HG02852 (cell line): Measurements from ENCODE around the gene NPFFR2.
A peak's percentile ranks its signal among the peaks of the same experiment; 100 is the strongest.
"Not testable (repeated sequence)": the region's sequence is repeated elsewhere in the genome, so short reads cannot be mapped to it uniquely, and the experiment has no call there.

Experiments
- ATAC-seq: cut with Tn5 transposase; IDR thresholded peaks from one replicate; pipeline ENCODE4 v1.9.1; 2021; ENCODE audit warnings: mild to moderate bottlenecking, moderate library complexity; ENCODE audit not compliant: unreplicated experiment

Gene NPFFR2

DNA sequence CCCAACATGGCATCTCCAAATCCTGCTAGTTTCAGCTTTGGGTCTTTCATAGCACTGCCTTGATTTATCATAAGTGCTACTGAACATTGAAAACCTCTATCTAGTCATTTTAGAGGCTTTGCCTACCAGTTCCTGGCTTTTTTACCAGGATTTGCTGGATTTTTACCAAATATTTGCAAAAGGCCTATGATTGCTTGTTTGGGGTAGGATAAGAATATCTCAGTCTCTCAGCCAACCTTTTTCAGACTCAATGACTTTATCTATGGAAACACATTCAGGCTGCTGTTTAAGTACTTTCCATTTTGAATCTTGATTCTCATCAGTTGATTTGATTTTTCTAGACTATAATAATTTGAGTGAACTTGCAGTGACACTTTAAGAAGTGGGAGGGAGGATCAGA lies 80.1 kb downstream of the NPFFR2 start:
- ATAC-seq, result no peak

DNA sequence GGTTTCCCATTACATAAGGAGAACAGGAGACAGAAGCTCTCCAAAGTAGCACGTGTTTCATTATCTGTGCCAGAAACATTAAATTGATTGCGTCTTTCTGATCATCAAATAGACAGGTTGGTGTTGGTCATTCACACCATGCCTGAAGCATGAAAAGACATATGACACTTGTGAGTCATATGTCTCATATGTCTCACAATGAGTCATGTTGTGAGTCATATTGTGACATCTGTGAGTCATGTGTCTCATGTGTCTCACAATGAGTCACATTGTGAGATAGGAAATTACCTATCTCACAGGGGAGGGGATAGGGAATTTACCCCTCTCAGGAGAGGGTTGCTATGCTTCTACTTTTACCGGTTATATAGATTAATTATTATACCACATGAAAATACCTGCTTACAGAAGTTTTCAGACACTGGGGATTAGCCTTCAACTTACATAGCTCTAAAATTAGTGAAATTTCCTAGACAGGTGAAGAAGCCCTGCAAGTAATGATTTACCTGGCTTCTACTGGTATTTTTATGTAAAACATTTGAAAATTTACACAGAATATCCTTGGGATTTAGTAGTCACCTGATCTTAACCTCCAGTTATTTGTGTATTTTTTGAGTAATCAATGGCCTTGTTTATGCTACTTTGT lies 80.8 kb downstream of the NPFFR2 start:
- ATAC-seq, result peak; percentile 90

- ATAC-seq, result no peak
Observed at GRCh38 chr4:72118017-72118416, 86.2 kb downstream of the NPFFR2 start.

DNA sequence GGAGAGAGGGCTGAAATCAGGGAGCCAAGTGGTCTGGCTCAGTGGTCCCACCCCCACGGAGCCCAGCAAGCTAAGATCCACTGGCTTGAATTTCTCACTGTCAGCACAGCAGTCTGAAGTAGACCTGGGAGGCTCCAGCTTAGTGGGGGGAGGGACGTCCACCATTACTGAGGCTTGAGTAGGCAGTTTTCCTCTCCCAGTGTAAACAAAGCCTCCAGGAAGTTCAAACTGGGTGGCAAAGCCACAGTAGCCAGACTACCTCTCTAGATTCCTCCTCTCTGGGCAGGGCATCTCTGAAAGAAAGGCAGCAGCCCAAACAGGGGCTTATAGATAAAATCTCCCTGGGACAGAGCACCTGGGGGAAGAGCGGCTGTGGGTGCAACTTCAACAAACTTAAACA lies 88.1 kb downstream of the NPFFR2 start:
- ATAC-seq, result no peak

GRCh38 chr4:72128741-72129140 lies 96.9 kb downstream of the NPFFR2 start:
- ATAC-seq, result no peak

GRCh38 chr4:72136429-72136828 lies 104.6 kb downstream of the NPFFR2 start:
- ATAC-seq, result no peak

DNA sequence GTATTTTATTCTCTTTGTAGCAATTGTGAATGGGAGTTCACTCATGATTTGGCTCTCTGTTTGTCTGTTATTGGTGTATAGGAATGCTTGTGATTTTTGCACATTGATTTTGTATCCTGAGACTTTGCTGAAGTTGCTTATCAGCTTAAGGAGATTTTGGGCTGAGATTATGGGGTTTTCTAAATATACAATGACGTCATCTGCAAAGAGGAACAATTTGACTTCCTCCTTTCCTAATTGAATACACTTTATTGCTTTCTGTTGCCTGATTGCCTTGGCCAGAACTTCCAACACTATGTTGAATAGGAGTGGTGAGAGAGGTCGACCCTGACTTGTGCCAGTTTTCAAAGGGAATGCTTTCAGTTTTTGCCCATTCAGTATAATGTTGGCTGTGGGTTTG lies 108.2 kb downstream of the NPFFR2 start:
- ATAC-seq, result not testable (repeated sequence)

DNA sequence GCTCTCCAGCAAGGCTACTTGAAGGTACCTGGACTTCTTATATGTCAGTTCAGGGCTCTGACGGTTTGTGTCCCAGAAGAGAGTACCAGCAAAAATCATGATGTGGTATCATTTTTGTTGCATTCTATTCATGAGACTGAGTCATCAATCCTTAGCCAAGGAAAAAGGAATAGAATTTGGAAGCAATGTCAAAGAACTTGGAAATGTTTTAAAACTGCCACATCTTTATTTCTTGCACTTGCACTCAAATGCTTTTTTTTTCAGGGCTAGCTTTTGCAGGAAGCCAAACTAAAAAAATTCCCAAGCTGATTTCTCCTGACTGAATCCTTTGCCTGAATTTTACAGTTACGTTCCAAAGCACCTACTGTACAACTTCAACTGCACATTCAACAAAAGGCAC lies 112.4 kb downstream of the NPFFR2 start:
- ATAC-seq, result no peak

GRCh38 chr4:72152731-72153130 lies 120.9 kb downstream of the NPFFR2 start:
- no peak for ATAC-seq

DNA sequence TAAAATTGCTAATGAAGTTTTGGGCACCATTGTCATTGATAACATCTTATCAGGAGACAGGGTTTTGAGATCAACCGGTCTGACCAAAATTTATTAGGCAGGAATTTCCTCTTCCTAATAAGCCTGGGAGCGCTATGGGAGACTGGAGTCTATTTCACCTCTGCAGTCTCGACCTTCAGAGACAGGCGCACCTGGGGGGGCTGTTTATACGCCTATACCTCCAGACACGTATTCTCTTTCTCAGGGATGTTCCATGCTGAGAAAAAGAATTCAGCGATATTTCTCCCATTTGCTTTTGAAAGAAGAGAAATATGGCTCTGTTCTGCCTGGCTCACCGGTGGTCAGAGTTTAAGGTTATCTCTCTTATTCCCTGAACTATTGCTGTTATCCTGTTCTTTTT lies 121.8 kb downstream of the NPFFR2 start:
- not testable (repeated sequence) for ATAC-seq

DNA sequence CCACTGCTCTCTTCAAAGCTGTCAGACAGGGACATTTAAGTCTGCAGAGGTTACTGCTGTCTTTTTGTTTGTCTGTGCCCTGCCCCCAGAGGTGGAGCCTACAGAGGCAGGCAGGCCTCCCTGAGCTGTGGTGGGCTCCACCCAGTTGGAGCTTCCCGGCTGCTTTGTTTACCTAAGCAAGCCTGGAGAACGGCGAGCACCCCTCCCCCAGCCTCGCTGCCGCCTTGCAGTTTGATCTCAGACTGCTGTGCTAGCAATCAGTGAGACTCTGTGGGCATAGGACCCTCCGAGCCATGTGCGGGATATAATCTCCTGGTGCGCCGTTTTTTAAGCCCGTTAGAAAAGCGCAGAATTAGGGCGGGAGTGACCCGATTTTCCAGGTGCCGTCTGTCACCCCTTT lies 137.5 kb downstream of the NPFFR2 start:
- not testable (repeated sequence) for ATAC-seq

DNA sequence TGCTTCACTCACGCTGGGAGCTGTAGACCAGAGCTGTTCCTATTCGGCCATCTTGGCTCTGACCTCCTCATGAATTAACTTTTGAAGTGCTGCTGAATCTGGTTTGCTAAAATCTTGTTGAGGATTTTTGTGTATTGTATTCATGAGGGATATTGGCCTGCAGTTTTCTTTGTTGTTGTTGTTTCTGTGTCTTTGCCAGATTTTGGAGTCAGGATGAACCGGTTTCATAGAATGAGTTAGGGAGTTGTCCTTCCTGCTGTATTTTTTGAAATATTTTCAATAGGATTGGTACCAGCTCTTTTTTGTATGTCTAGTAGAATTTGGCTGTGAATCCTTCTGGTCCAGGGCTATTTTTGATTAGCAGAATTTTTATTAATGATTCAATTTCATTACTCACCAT lies 138.1 kb downstream of the NPFFR2 start:
- no peak for ATAC-seq

GRCh38 chr4:72171761-72172160 lies 140.0 kb downstream of the NPFFR2 start:
- no peak for ATAC-seq

- ATAC-seq, result no peak
Observed at GRCh38 chr4:72179342-72179741, 147.5 kb downstream of the NPFFR2 start.

GRCh38 chr4:72186714-72187113 lies 154.9 kb downstream of the NPFFR2 start:
- peak; percentile 95 for ATAC-seq

DNA sequence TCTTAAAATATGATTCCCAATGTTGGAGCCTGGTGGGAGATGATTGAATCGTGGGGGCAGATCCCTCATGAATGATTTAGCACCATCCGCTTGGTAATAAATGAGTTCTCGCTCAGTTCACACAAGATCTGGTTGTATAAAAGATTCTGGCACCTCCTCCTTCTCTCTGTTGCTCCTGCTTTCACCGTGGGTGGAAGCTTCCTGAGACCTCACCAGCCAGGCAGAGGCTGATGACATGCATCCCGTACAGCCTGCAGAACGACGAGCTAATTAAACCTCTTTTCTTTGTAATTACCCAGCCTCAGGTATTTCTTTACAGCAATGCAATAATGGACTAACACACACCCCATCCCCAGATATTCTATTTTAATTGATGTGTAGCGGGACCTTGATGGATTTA lies 162.2 kb downstream of the NPFFR2 start:
- ATAC-seq, result no peak

DNA sequence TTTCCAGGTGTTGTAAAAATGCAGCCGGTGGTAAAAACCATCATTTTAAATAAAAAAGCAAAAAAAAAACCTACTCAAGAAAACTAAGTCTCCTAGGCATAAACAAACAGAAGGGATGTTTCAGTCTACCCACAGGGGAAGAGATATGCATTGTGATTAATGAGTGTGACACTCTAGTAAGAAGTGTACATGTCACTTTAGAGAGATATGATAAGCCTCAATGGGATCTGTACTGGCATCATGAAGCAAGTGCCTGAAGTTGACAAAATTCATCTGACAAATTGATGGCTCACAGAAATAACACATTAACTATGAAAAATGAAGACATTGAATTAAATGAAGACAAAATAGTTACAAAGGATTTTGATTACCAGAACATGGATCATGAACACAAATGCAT lies 162.7 kb downstream of the NPFFR2 start:
- no peak for ATAC-seq
